SK-N-SH (cell line): Measurements from ENCODE around the gene VGLL4. TPM values are rescaled to one million over a fixed set of nuclear protein-coding genes. Genes with fewer than 3 reads are reported as not detected.

Experiments used
- CTCF ChIA-PET: fragments of 300-600, 350-600 bp; formaldehyde crosslinking; extraction: SDS; loops from one replicate; lab custom pipeline; 2021; lab: Yijun Ruan, JAX
- POLR2A ChIA-PET: fragments of 350-600 bp; sonication (Branson Sonifier 250); formaldehyde crosslinking; extraction: SDS; loops from one replicate; lab custom pipeline; 2020; ENCODE audit warnings: antibody characterized with exemption, inconsistent platforms; lab: Yijun Ruan, JAX
- DNase-seq: peaks from one replicate; pipeline ENCODE4 v3.0.0; 2012
- H2AFZ ChIP-seq: fragments of 200-600 bp; sonication (generic); 2 replicates; pipeline ENCODE4 v1.8.1; 2016; ENCODE audit warnings: antibody characterized with exemption, mild to moderate bottlenecking, low read depth
- H3F3A ChIP-seq: fragments of 200-600 bp; sonication (generic); replicated peaks from 2 replicates; pipeline ENCODE3; 2016; ENCODE audit warnings: antibody characterized with exemption, mild to moderate bottlenecking; ENCODE audit not compliant: insufficient read depth
- H3K27ac ChIP-seq, 2 experiments: fragments of 200-500 bp in 1 of 2; fragments of 200-600 bp in 1 of 2; sonication (Bioruptor generic) in 1 of 2; sonication (generic), shearing (Covaris generic) in 1 of 2; 2 replicates each; pipeline versions ENCODE4 v1.5.1 to v1.6.1; 2014 to 2016; ENCODE audit warnings: low read depth in 2 of 2, inconsistent platforms in 1 of 2, low read length in 1 of 2, mild to moderate bottlenecking in 1 of 2, mixed read lengths in 1 of 2
- H3K27me3 ChIP-seq: fragments of 200-600 bp; sonication (generic), shearing (Covaris generic); 2 replicates; pipeline ENCODE4 v1.6.1; 2016; ENCODE audit warnings: mixed run types; ENCODE audit not compliant: insufficient read depth
- H3K36me3 ChIP-seq, 2 experiments: fragments of 200-500 bp in 1 of 2; fragments of 200-600 bp in 1 of 2; sonication (Bioruptor generic) in 1 of 2; sonication (generic) in 1 of 2; replicated peaks in 1 of 2; 2 replicates each; pipeline versions ENCODE3 to v1.5.1; 2014 to 2016; ENCODE audit warnings: low read length in 1 of 2, mild to moderate bottlenecking in 1 of 2; ENCODE audit not compliant: insufficient read depth in 2 of 2, control insufficient read depth in 1 of 2
- H3K4me1 ChIP-seq, 2 experiments: fragments of 200-500 bp in 1 of 2; fragments of 200-600 bp in 1 of 2; sonication (Bioruptor generic) in 1 of 2; sonication (generic), shearing (Covaris generic) in 1 of 2; 2 replicates each; pipeline versions ENCODE4 v1.5.1 to v1.6.1; 2014 to 2016; ENCODE audit warnings: low read depth in 1 of 2, low read length in 1 of 2, mixed run types in 1 of 2; ENCODE audit not compliant: insufficient read depth in 2 of 2, control insufficient read depth in 1 of 2
- H3K4me2 ChIP-seq: fragments of 200-600 bp; sonication (generic), shearing (Covaris generic); 2 replicates; pipeline ENCODE4 v1.6.1; 2017; ENCODE audit warnings: mixed run types
- H3K4me3 ChIP-seq, 2 experiments: fragments of 200-500 bp in 1 of 2; fragments of 200-600 bp in 1 of 2; sonication (Bioruptor generic) in 1 of 2; sonication (generic), shearing (Covaris generic) in 1 of 2; 2 replicates each; pipeline versions ENCODE4 v1.5.1 to v1.8.1; 2014 to 2016; ENCODE audit warnings: low read depth in 2 of 2, inconsistent platforms in 1 of 2, low read length in 1 of 2, mild to moderate bottlenecking in 1 of 2, mixed read lengths in 1 of 2, moderate library complexity in 1 of 2
- H3K79me2 ChIP-seq: fragments of 200-600 bp; sonication (generic); 2 replicates; pipeline ENCODE4 v1.8.1; 2017; ENCODE audit warnings: mild to moderate bottlenecking; ENCODE audit not compliant: insufficient read depth
- H3K9ac ChIP-seq: fragments of 200-600 bp; sonication (generic); 2 replicates; pipeline ENCODE4 v1.6.1; 2017; ENCODE audit warnings: mixed run types
- H3K9me2 ChIP-seq: fragments of 200-600 bp; sonication (generic); 2 replicates; pipeline ENCODE4 v1.6.1; 2017; ENCODE audit warnings: mixed run types
- H3K9me3 ChIP-seq: fragments of 200-600 bp; sonication (generic); 2 replicates; pipeline ENCODE4 v1.6.1; 2017; ENCODE audit warnings: mixed run types, mild to moderate bottlenecking, moderate library complexity
- H4K20me1 ChIP-seq: fragments of 200-600 bp; sonication (generic); 2 replicates; pipeline ENCODE4 v1.6.1; 2017; ENCODE audit warnings: mild to moderate bottlenecking, mixed run types; ENCODE audit not compliant: insufficient read depth
- CHD2 ChIP-seq: fragments of 150-350 bp; IDR thresholded peaks from 2 replicates; pipeline ENCODE4 v1.6.1; 2018; ENCODE audit warnings: low read length; ENCODE audit not compliant: partially characterized antibody
- FOXM1 ChIP-seq: IDR thresholded peaks from 2 replicates; pipeline ENCODE4 v1.4.0; 2012; ENCODE audit warnings: low read depth, mild to moderate bottlenecking
- GABPA ChIP-seq: IDR thresholded peaks from 2 replicates; pipeline ENCODE4 v1.4.0; 2012; ENCODE audit warnings: low read depth, mild to moderate bottlenecking
- JUND ChIP-seq: IDR thresholded peaks from 2 replicates; pipeline ENCODE4 v1.4.0; 2012
- POLR2AphosphoS5 ChIP-seq: IDR thresholded peaks from 2 replicates; pipeline ENCODE4 v1.6.1; 2012; ENCODE audit warnings: low read depth, low read length
- RFX5 ChIP-seq: IDR thresholded peaks from 2 replicates; pipeline ENCODE4 v1.6.1; 2012; ENCODE audit warnings: mild to moderate bottlenecking, improper control_type of control experiment, low read length
- RXRA ChIP-seq: IDR thresholded peaks from 2 replicates; pipeline ENCODE4 v1.4.0; 2012; ENCODE audit warnings: low read depth, mild to moderate bottlenecking, borderline replicate concordance
- SMC3 ChIP-seq: IDR thresholded peaks from 2 replicates; pipeline ENCODE4 v1.6.1; 2012; ENCODE audit warnings: low read depth, low read length, improper control_type of control experiment
- TAF1 ChIP-seq: IDR thresholded peaks from 2 replicates; pipeline ENCODE4 v1.6.1; 2012; ENCODE audit warnings: low read depth, mild to moderate bottlenecking, low read length, moderate library complexity, borderline replicate concordance
- TCF12 ChIP-seq: IDR thresholded peaks from 2 replicates; pipeline ENCODE4 v1.4.0; 2012
- TEAD4 ChIP-seq: IDR thresholded peaks from 2 replicates; pipeline ENCODE4 v1.4.0; 2012; ENCODE audit warnings: mild to moderate bottlenecking, borderline replicate concordance; ENCODE audit not compliant: insufficient read depth
- YY1 ChIP-seq: IDR thresholded peaks from 2 replicates; pipeline ENCODE4 v1.4.0; 2012; ENCODE audit warnings: low read depth, mild to moderate bottlenecking
- WGBS: methylation state at CpG from one replicate; pipeline ENCODE4 v1.1.6; 2017; ENCODE audit warnings: low lambda C conversion rate; 5-methylcytosine and 5-hydroxymethylcytosine counted together
- polyA plus RNA-seq, 3 experiments: library from polyadenylated mRNA; depleted of rRNA; stranded (reverse); fragments of >200 nt; gene quantifications; 2 replicates each; pipeline ENCODE4 v1.2.3, GENCODE V29; 2012
- TF ChIP-seq, protein P1 (sequence below): fragments of 150-350 bp; IDR thresholded peaks from 2 replicates; pipeline ENCODE4 v1.6.1; 2016; ENCODE audit warnings: mild to moderate bottlenecking, low read depth, low read length
- TF ChIP-seq, protein P2 (sequence below): IDR thresholded peaks from 2 replicates; pipeline ENCODE4 v1.6.1; 2012; ENCODE audit warnings: mild to moderate bottlenecking, low read depth, low read length, moderate library complexity
- TF ChIP-seq, protein P3 (sequence below): fragments of 150-350 bp; IDR thresholded peaks from 2 replicates; pipeline ENCODE4 v1.6.1; 2017; ENCODE audit warnings: antibody characterized with exemption, low read length, low read depth, borderline replicate concordance

Gene VGLL4
- polyA plus RNA-seq, 1 of the 3 experiments (the other 2 are of a cell fraction), result 48.9 TPM

DNA sequence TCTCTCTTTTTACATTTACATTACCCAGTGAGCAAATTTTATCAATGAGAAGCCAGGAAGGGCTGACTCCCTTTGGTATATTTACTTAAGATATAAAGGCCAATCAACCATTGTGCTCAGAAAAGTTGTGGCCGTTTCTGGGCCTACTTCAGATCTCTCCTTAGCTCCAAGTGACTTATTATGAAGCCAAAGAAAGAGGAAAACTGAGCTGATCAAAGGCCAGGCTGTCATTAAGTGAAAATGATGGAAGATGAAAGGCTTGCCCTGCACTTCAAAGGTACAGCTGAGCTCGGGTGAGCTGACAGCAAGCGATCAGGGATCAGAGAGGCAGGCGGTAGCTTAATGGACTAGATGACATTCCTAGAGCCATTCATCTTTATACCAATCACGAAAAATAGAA lies 24.8 kb downstream of the VGLL4 start:
- Histone ChIP-seq H3K27ac (no peak overlapping the region), H3K79me2 (peaks cover 100% of the 10 kb centered on the region), H3K9ac (no peak overlapping the region), H3K9me2 (no peaks in the 10 kb centered on the region), H3F3A (no peaks in the 10 kb centered on the region), H2AFZ (no peak overlapping the region), H3K4me3 (no peak overlapping the region), H3K36me3 (no peaks in the 10 kb centered on the region), H3K4me1 (peaks cover 0 to 27% of the 10 kb centered on the region in 2 experiments; a peak in 1 of 4 replicates), H3K9me3 (no peaks in the 10 kb centered on the region), H3K4me2 (no peak overlapping the region), H4K20me1 (peaks cover 100% of the 10 kb centered on the region), H3K27me3 (no peaks in the 10 kb centered on the region)
- TF ChIP-seq GABPA (no peak), RFX5 (no peak), POLR2AphosphoS5 (no peak), TEAD4 (no peak), CHD2 (no peak), SMC3 (no peak), FOXM1 (no peak), JUND (no peak), TCF12 (no peak), RXRA (no peak), TAF1 (no peak), YY1 (no peak)
- TF ChIP-seq, protein P1, sequence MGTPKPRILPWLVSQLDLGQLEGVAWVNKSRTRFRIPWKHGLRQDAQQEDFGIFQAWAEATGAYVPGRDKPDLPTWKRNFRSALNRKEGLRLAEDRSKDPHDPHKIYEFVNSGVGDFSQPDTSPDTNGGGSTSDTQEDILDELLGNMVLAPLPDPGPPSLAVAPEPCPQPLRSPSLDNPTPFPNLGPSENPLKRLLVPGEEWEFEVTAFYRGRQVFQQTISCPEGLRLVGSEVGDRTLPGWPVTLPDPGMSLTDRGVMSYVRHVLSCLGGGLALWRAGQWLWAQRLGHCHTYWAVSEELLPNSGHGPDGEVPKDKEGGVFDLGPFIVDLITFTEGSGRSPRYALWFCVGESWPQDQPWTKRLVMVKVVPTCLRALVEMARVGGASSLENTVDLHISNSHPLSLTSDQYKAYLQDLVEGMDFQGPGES, result no peak
- TF ChIP-seq, protein P2, sequence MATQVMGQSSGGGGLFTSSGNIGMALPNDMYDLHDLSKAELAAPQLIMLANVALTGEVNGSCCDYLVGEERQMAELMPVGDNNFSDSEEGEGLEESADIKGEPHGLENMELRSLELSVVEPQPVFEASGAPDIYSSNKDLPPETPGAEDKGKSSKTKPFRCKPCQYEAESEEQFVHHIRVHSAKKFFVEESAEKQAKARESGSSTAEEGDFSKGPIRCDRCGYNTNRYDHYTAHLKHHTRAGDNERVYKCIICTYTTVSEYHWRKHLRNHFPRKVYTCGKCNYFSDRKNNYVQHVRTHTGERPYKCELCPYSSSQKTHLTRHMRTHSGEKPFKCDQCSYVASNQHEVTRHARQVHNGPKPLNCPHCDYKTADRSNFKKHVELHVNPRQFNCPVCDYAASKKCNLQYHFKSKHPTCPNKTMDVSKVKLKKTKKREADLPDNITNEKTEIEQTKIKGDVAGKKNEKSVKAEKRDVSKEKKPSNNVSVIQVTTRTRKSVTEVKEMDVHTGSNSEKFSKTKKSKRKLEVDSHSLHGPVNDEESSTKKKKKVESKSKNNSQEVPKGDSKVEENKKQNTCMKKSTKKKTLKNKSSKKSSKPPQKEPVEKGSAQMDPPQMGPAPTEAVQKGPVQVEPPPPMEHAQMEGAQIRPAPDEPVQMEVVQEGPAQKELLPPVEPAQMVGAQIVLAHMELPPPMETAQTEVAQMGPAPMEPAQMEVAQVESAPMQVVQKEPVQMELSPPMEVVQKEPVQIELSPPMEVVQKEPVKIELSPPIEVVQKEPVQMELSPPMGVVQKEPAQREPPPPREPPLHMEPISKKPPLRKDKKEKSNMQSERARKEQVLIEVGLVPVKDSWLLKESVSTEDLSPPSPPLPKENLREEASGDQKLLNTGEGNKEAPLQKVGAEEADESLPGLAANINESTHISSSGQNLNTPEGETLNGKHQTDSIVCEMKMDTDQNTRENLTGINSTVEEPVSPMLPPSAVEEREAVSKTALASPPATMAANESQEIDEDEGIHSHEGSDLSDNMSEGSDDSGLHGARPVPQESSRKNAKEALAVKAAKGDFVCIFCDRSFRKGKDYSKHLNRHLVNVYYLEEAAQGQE, result no peak
- TF ChIP-seq, protein P3, sequence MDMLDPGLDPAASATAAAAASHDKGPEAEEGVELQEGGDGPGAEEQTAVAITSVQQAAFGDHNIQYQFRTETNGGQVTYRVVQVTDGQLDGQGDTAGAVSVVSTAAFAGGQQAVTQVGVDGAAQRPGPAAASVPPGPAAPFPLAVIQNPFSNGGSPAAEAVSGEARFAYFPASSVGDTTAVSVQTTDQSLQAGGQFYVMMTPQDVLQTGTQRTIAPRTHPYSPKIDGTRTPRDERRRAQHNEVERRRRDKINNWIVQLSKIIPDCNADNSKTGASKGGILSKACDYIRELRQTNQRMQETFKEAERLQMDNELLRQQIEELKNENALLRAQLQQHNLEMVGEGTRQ, result no peak
- POLR2A ChIA-PET, result no interaction called here
- CTCF ChIA-PET, result interaction anchor here (1.2 kb wide), 1 partner anchor 20 kb away, joined by 4 read pairs; no protein-coding TSS in a partner anchor
- no peak for DNase-seq
- WGBS, result 70% methylated on average over 5 of the region's 5 CpGs
